DND-41 (cell line): Measurements from ENCODE around the gene PRKCD.

Experiments
- ATAC-seq: fragments of 200-7000 bp; cut with Tn5 transposase; 3 replicates; pipeline ENCODE4 v1.9.1; 2021; ENCODE audit warnings: low read depth; ENCODE audit not compliant: insufficient read depth
- DNase-seq: peaks from one replicate; pipeline ENCODE4 v3.0.0-alpha.2; 2020
- H2AFZ ChIP-seq: 2 replicates; pipeline ENCODE4 v1.6.0; 2012; ENCODE audit warnings: low read depth, low read length
- H3K27ac ChIP-seq: 2 replicates; pipeline ENCODE4 v1.5.1; 2012; ENCODE audit warnings: low read length, inconsistent platforms
- H3K27me3 ChIP-seq: fragments of 200-600 bp; sonication (generic); 2 replicates; pipeline ENCODE4 v1.6.0; 2012; ENCODE audit warnings: low read length, mild to moderate bottlenecking, inconsistent platforms; ENCODE audit not compliant: insufficient read depth, poor library complexity
- H3K36me3 ChIP-seq: 2 replicates; pipeline ENCODE4 v1.5.1; 2012; ENCODE audit warnings: low read length, inconsistent platforms; ENCODE audit not compliant: insufficient read depth
- H3K4me1 ChIP-seq: 2 replicates; pipeline ENCODE4 v1.5.1; 2012; ENCODE audit warnings: mild to moderate bottlenecking, low read length; ENCODE audit not compliant: insufficient read depth
- H3K4me2 ChIP-seq: 2 replicates; pipeline ENCODE4 v1.6.0; 2012; ENCODE audit warnings: mild to moderate bottlenecking, moderate library complexity, low read length, inconsistent platforms; ENCODE audit not compliant: insufficient read depth
- H3K4me3 ChIP-seq, 2 experiments: fragments of 200-600 bp in 1 of 2; shearing (Covaris generic) in 1 of 2; 2 replicates each; pipeline ENCODE4 v1.5.1; 2012 to 2016; ENCODE audit warnings: inconsistent platforms in 2 of 2, low read length in 2 of 2, mild to moderate bottlenecking in 2 of 2, low read depth in 1 of 2, moderate library complexity in 1 of 2
- H3K79me2 ChIP-seq: 2 replicates; pipeline ENCODE4 v1.6.0; 2012; ENCODE audit warnings: low read length, inconsistent platforms; ENCODE audit not compliant: insufficient read depth
- H3K9ac ChIP-seq: 2 replicates; pipeline ENCODE4 v1.6.0; 2012; ENCODE audit warnings: low read depth, mild to moderate bottlenecking, inconsistent platforms, low read length, moderate library complexity
- H3K9me3 ChIP-seq: 2 replicates; pipeline ENCODE4 v1.5.1; 2012; ENCODE audit warnings: low read length, moderate library complexity, mild to moderate bottlenecking, inconsistent platforms; ENCODE audit not compliant: insufficient read depth, severe bottlenecking
- H4K20me1 ChIP-seq: 2 replicates; pipeline ENCODE4 v1.6.0; 2012; ENCODE audit warnings: low read length; ENCODE audit not compliant: insufficient read depth
- CTCF ChIP-seq: IDR thresholded peaks from 2 replicates; pipeline ENCODE4 v1.5.1; 2012; ENCODE audit warnings: borderline replicate concordance, low read length, moderate library complexity, mild to moderate bottlenecking; ENCODE audit not compliant: poor library complexity, severe bottlenecking; ENCODE audit errors: extremely low read depth
- EZH2 ChIP-seq: IDR thresholded peaks from 3 replicates; pipeline ENCODE4 v1.6.1; 2012; ENCODE audit warnings: borderline replicate concordance, low read depth, mild to moderate bottlenecking, moderate library complexity, low read length, inconsistent platforms; ENCODE audit not compliant: severe bottlenecking

PRKCD gene

GRCh38 chr3:53130179-53131061, 30.6 kb upstream of the PRKCD start, which contains the start of gene RFT1:
TSS of gene RFT1 (minus strand) at chr3:53130435. CDS start at chr3:53130400, 35 bp downstream.
- Histone ChIP-seq H2AFZ (peak within 1 kb of the TSS; percentile 84), H4K20me1 (no peaks in the 10 kb centered on the region), H3K4me1 (peaks cover 26% of the 10 kb centered on the region), H3K4me2 (peak within 1 kb of the TSS; percentile 93), H3K36me3 (peaks cover 8% of the 10 kb centered on the region; the same call in 1 of the 2 replicates), H3K9me3 (no peaks in the 10 kb centered on the region), H3K27ac (peak within 1 kb of the TSS; percentile 76), H3K4me3 (peak within 1 kb of the TSS; percentile 78 to 90), H3K79me2 (peaks cover 27% of the 10 kb centered on the region), H3K27me3 (no peaks in the 10 kb centered on the region), H3K9ac (peak within 1 kb of the TSS; percentile 90)
- ATAC-seq: peak; percentile 93
- TF ChIP-seq CTCF (no peak), EZH2 (no peak)
- DNase-seq: peak; percentile 97

- peaks cover 27% of the 10 kb centered on the region for H3K79me2 ChIP-seq
- peak overlapping the region; percentile 76 for H3K27ac ChIP-seq
- H3K36me3 ChIP-seq: peaks cover 2% of the 10 kb centered on the region; the same call in 1 of the 2 replicates
- no peaks in the 10 kb centered on the region for H4K20me1 ChIP-seq
- H3K4me1 ChIP-seq: peaks cover 26% of the 10 kb centered on the region
- peak overlapping the region; percentile 90 for H3K9ac ChIP-seq
- H3K4me3 ChIP-seq: peak overlapping the region; percentile 78 to 90
- H3K27me3 ChIP-seq: no peaks in the 10 kb centered on the region
- TF ChIP-seq EZH2 (no peak), CTCF (no peak)
- ATAC-seq (no peak), DNase-seq (no peak)
- H2AFZ ChIP-seq: peak overlapping the region; percentile 84
- no peaks in the 10 kb centered on the region for H3K9me3 ChIP-seq
- peak overlapping the region; percentile 93 for H3K4me2 ChIP-seq
Observed at GRCh38 chr3:53131096-53131495, 29.9 kb upstream of the PRKCD start.

GRCh38 chr3:53132347-53132746, 28.7 kb upstream of the PRKCD start:
- H2AFZ ChIP-seq: no peak overlapping the region
- H3K27me3 ChIP-seq: no peaks in the 10 kb centered on the region
- peaks cover 26% of the 10 kb centered on the region for H3K4me1 ChIP-seq
- H4K20me1 ChIP-seq: no peaks in the 10 kb centered on the region
- H3K4me2 ChIP-seq: no peak overlapping the region
- no peak overlapping the region for H3K4me3 ChIP-seq
- TF ChIP-seq EZH2 (no peak), CTCF (no peak)
- H3K9ac ChIP-seq: no peak overlapping the region
- no peak for DNase-seq
- H3K79me2 ChIP-seq: peaks cover 27% of the 10 kb centered on the region
- no peaks in the 10 kb centered on the region for H3K9me3 ChIP-seq
- ATAC-seq: no peak
- H3K27ac ChIP-seq: no peak overlapping the region
- H3K36me3 ChIP-seq: no peaks in the 10 kb centered on the region
